Measurements from ENCODE around the gene ID2.
"Not testable (repeated sequence)": the region's sequence is repeated elsewhere in the genome, so short reads cannot be mapped to it uniquely, and the experiment has no call there.

ID2 gene

GRCh38 chr2:8685697-8686358, 4.0 kb downstream of the ID2 start:
- DNase-seq: peak; percentile 79

DNA sequence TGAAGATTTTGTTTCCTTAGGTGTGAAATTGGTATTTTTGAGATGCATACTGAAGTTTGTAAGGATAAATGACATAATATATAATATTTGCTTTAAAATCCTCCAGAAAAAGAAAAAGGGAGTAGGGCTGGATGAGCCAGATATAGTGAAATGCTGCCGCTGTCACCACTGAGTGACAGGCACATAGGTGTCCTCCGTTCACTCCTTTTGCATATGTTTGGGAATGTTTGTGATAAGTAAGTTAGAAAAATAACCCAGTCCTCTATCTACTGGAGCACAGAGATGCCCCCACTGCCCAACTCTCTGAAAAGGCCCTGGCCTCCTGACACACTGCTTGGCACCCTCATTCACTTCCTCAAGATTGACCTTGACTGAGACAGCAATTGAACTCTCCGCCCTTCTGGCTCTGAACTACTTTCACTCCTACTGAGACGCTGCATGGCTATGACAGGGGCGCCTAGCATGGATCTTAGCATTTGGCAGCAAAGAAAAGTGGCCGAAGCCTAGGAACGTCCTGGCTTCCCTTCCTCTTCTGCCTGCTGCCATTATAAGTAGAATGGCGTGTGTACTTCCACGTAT, 10.1 kb downstream of the ID2 start:
- DNase-seq: no peak

GRCh38 chr2:8692783-8693156, 10.9 kb downstream of the ID2 start:
- DNase-seq: no peak

GRCh38 chr2:8693157-8693821, 11.4 kb downstream of the ID2 start:
- no peak for DNase-seq

DNA sequence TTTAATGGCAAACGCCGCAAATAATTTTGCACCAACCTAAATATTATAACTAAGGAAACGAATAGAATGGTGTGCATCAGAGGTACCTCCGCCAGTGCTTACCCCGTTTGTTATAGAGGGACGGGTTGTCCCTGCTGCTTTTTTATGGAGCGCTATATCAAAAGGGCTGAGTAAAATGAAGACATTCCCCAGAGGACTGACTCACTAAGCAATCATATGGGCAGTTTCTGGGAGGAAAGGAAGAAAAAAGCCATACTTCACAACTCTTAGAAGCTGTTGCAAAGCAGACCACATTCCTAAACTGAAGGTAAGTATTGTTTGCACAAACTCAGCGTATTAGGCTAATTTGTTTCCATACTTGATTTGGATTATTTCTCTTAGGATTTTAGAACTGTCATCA, 12.9 kb downstream of the ID2 start:
- DNase-seq: no peak

- no peak for DNase-seq
Observed at GRCh38 chr2:8697190-8697589, 15.3 kb downstream of the ID2 start.

- no peak for DNase-seq
Observed at GRCh38 chr2:8699839-8700238, 18.0 kb downstream of the ID2 start.

DNA sequence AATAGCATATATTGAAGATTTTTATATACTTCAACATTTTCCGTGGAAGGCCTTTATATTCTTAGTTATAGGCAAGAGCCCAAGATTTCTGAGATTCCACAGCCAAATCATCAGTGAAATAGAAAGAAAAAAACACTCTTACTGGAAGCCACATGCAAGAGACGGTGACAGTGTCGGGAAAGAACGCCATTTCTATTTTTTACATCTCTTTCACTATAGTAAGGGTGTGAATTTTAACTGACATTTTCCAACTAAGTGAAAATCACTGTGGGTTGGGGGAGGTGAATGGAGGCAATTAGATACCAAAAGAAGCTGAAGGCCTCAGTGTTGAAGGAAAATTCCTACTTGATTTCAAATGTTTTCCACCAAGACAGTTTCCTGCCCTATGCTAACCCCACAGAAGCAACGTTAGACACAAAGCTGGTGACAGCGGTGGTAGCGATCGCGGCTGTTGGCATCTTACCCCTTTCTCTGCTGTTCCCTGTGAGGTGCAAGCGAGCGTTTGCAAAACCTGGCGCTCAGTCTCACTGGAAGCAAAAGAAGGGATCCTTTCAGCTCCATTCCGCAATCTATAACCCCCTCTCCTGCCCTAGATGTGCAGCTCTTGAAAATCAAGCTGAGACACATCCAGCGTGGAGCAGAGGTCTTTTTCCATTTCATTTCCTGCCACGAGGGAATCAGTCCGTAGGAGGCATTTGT, 20.0 kb downstream of the ID2 start:
- DNase-seq: no peak

- no peak for DNase-seq
Observed at GRCh38 chr2:8704906-8705305, 23.1 kb downstream of the ID2 start.

GRCh38 chr2:8709611-8710010, 27.8 kb downstream of the ID2 start:
- DNase-seq: no peak

- no peak for DNase-seq
Observed at GRCh38 chr2:8710951-8711350, 29.1 kb downstream of the ID2 start.

GRCh38 chr2:8714283-8714682, 32.4 kb downstream of the ID2 start:
- DNase-seq: no peak

DNA sequence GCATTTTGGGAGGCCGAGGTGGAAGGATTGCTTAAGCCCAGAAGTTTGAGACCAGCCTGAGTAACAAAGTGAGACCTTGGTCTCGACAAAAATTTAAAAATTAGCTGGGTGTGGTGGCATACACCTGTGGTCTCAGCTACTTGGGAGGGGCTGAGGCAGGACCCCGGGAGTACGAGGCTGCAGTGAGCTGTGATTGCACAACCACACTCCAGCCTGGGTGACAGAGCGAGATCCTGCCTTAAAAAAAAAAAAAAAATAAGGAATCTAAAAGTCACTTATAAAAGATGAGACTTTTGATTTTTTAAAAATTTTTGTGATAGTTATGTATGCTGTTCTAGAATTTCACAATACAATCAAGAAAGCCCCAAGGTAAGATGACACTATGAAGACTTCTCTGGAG, 33.1 kb downstream of the ID2 start:
- DNase-seq: no peak

DNA sequence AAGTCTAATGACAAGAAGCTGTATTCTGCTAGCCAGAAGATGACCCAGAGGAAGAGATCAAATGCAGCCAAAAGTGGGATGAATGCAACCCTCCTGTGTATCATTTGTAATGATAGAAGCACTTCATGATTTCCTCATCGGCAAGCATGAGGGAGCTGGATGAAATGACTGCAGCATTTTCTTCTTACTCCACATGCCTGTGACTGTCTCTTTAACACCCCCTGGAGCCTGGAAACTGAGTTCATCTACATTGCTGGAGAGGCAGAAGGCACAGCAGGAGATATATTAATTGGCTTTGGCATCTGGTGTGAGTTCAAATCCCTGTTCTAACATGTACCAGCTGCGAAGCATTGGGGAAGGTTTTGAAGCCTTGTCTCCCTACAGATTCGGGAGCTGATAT, 37.7 kb downstream of the ID2 start:
- DNase-seq: no peak

DNA sequence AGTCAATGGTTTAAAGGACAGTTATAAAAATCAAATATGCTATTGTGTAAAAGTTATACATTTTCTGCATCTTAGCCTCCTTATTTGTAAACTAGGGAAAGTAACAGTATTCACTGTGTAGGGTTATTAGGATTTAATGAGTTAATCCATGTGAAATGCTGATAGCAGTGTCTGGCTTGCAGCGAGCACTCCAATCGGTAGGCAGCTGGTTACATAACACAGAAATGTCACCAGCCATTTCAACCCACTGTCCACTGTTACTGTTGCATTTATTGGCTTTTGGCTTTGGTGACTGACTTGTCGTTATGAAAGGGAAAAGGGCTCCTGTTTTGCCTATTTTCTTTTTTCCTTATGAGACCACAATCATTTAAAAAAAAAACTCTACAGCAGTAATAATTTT, 38.9 kb downstream of the ID2 start:
- DNase-seq: no peak

GRCh38 chr2:8721410-8721809, 39.6 kb downstream of the ID2 start:
- no peak for DNase-seq

DNA sequence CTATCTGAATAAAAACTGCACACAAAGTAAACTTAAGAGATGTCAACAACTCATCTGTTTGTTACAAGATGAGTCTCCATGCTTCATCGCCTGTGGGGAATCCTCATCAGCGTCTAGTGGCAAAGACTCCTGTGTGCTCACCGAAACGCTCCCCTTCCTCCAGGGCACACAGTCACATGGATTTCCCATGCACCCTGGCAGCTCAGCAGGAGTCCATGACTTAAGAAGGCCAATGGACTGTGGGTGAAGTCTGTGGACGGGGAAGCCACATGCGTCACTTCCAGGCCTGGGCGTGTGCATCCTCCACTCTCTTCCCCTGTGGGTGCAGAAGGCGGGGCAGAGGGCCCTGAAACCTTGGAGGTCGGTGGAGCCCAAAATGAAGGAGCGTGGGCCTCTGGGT, 41.1 kb downstream of the ID2 start:
- no peak for DNase-seq

DNA sequence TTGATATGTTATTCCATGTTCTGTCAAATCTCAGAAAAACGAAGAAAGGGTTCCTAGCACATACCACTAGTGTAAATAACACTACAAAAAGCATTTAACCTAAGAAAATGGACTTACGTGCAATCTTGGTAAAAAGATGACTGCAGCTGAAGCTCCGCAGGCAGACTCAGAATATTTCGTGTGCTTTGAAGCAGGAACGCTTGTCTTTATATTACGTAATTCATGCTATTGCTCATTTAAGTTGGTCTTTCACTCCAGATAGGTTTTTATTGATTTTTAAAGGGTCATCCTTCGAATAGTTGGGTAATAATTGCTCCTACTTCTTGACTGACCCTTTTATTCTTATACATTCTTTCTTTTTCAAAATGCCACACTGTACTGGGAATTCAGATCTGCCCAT, 44.0 kb downstream of the ID2 start:
- DNase-seq: no peak

DNA sequence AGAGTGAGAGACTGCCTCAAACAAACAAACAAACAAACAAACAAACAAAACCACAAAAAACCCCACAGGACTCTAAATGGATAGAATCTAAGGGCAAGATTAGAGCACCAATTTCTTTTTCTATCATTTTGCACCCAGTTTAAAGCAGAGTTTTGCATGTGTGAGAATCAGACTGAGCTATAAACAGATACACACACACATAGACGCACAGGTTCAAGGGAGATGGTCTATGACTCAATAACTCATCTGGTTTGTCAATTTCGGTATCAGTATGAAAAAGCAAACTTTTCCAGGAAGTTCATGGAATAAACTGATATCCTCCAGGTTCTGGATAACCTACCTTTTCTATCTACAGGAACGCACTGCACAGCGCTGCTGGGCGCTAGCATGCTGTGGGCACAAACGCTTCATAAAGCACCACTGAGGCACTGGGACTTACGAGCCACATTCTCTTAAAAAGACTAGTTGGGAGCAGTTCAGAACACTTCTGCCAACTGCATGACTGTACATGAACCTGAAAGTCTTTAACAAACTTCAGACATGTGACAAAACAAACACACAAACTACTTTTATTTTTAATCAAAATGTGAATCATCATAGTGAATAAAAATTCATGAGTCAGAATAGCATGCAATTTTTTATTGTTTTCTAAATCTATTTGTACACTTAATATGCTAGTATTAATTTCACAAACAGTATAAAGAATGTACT, 46.6 kb downstream of the ID2 start:
- no peak for DNase-seq

DNA sequence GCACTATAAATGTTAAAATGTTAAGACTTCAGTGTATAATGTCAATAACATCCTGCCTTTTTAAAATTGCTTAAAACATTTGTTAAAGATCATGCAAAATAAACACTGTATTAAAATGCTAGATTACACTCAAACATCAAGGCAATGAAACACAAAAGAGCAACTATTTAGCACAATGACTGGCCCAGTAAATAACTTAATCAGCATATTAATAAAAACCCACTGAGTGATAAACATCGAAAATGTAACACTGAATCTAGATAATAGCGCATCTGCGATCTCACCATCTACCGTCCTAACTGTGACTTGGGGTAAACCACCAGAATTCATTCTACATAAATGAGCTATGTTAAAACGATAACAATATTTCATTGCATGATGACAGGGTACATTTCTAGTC, 47.2 kb downstream of the ID2 start:
- DNase-seq: not testable (repeated sequence)

DNA sequence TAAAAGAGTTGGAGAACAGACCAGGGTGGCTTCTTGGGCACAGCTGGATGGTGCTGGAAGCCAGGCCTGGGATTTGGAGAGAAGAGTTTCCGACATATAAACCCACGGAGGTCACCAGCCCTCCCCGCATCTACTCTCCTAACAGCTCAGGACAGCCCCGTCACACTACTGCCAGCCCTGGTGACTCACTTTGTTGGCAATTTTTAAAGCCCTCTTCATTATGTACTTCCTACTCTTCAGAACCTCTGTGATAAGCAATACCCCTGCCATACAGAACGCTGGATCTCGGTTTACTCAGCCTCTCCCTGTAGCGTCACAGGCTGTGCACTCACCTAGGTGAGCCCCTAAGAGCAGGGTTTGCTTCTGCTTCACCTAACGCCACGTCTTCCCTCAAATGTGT, 48.1 kb downstream of the ID2 start:
- DNase-seq: no peak

GRCh38 chr2:8732601-8733000, 50.7 kb downstream of the ID2 start:
- DNase-seq: no peak
